HepG2 (cell line): ENCODE measurements around the gene ARMH4.

ENCODE experiments used
- PRPF4 ChIP-seq: fragments of 200-400 bp; formaldehyde crosslinking; IDR thresholded peaks from 2 replicates; pipeline ENCODE4 v1.6.1; 2016; ENCODE audit warnings: low read length, low read depth; ENCODE audit not compliant: poor library complexity, severe bottlenecking
- SRSF4 ChIP-seq: fragments of 200-400 bp; formaldehyde crosslinking; IDR thresholded peaks from one replicate; pipeline ENCODE4 v1.6.1; 2018; ENCODE audit warnings: mild to moderate bottlenecking, low read depth, low read length, moderate library complexity; ENCODE audit not compliant: poor library complexity, severe bottlenecking

GRCh38 chr14:57961786-57962060, 190.3 kb downstream of the ARMH4 start:
- TF ChIP-seq PRPF4: no peak
- no peak for TF ChIP-seq SRSF4
